Measurements from ENCODE around the gene IQGAP1.
A peak's percentile ranks its signal among the peaks of the same experiment; 100 is the strongest.

GRCh38 chr15:90530250-90531051 is 142.4 kb downstream of the IQGAP1 start:
- no peak; the same call in 1 of the 2 replicates for TF ChIP-seq CTCF (conservative IDR thresholded peaks at IDR 0.05)
- peak; percentile 91 for TF ChIP-seq ZFX (IDR thresholded peaks at IDR 0.05)

Data from C4-2B (cell line).